Common myeloid progenitor, CD34-positive (primary cell): ENCODE measurements around the gene STYX.

Source experiments
- CTCF ChIA-PET: fragments of 350-600 bp; sonication (Branson Sonifier 250); formaldehyde crosslinking; loops from one replicate; lab custom pipeline; 2021; ENCODE audit warnings: antibody characterized with exemption; lab: Charles Lee
- POLR2A ChIA-PET: fragments of 350-600 bp; sonication (Branson Sonifier 250); formaldehyde crosslinking; loops from one replicate; lab custom pipeline; 2021; ENCODE audit warnings: antibody characterized with exemption; lab: Charles Lee
- DNase-seq, 3 donors: peaks; one replicate each; pipeline versions ENCODE4 v3.0.0 to v3.0.0-alpha.2; 2013
- H3K27ac ChIP-seq, 2 experiments: 1 replicate in 1 of 2; 2 replicates in 1 of 2; pipeline ENCODE4 v1.7.0; 2013; ENCODE audit warnings: inconsistent platforms in 2 of 2, low read length in 2 of 2, mild to moderate bottlenecking in 2 of 2, low read depth in 1 of 2, moderate library complexity in 1 of 2; ENCODE audit not compliant: severe bottlenecking in 2 of 2, insufficient read depth in 1 of 2, poor library complexity in 1 of 2
- H3K27me3 ChIP-seq, 5 experiments: replicated peaks in 2 of 5; 1 replicate in 3 of 5; 2 replicates in 2 of 5; pipeline versions ENCODE4 v1.6.1 to v1.7.0; 2013; ENCODE audit warnings: low read length in 4 of 5, mild to moderate bottlenecking in 2 of 5, moderate library complexity in 2 of 5, inconsistent platforms in 1 of 5; ENCODE audit not compliant: insufficient read depth in 5 of 5, control insufficient read depth in 4 of 5
- H3K36me3 ChIP-seq, 4 experiments: 1 replicate in 2 of 4; 2 replicates in 2 of 4; pipeline versions ENCODE4 v1.6.1 to v1.7.0; 2013; ENCODE audit warnings: low read length in 3 of 4, control low read depth in 1 of 4, mild to moderate bottlenecking in 1 of 4; ENCODE audit not compliant: control insufficient read depth in 4 of 4, insufficient read depth in 4 of 4
- H3K4me1 ChIP-seq, 4 experiments: 1 replicate in 3 of 4; 2 replicates in 1 of 4; pipeline versions ENCODE4 v1.6.1 to v1.7.1; 2013; ENCODE audit warnings: low read length in 3 of 4, mild to moderate bottlenecking in 3 of 4, control low read depth in 1 of 4, inconsistent platforms in 1 of 4, moderate library complexity in 1 of 4; ENCODE audit not compliant: control insufficient read depth in 4 of 4, insufficient read depth in 4 of 4; ENCODE audit errors: control extremely low read depth in 1 of 4
- H3K4me3 ChIP-seq, 7 experiments: 1 replicate in 4 of 7; 2 replicates in 3 of 7; pipeline versions ENCODE4 v1.5.1 to v1.7.0; 2013; ENCODE audit warnings: mild to moderate bottlenecking in 7 of 7, low read length in 6 of 7, moderate library complexity in 6 of 7, inconsistent platforms in 2 of 7, low read depth in 2 of 7, control low read depth in 1 of 7; ENCODE audit not compliant: insufficient read depth in 4 of 7, control insufficient read depth in 1 of 7; ENCODE audit errors: extremely low read depth in 1 of 7
- H3K9me3 ChIP-seq, 5 experiments: 1 replicate in 4 of 5; 2 replicates in 1 of 5; pipeline versions ENCODE4 v1.6.1 to v1.7.1; 2013; ENCODE audit warnings: low read length in 4 of 5, mild to moderate bottlenecking in 2 of 5, inconsistent platforms in 1 of 5, low read depth in 1 of 5, moderate library complexity in 1 of 5; ENCODE audit not compliant: control insufficient read depth in 4 of 5, insufficient read depth in 2 of 5; ENCODE audit errors: control extremely low read depth in 1 of 5
- WGBS: methylation state at CpG from one replicate; pipeline ENCODE4 v1.1.5; 2013; ENCODE audit not compliant: insufficient coverage; 5-methylcytosine and 5-hydroxymethylcytosine counted together

STYX gene

GRCh38 chr14:52793061-52793460 lies 63.1 kb downstream of the STYX start:
- WGBS = 89% methylated on average over 1 of the region's 2 CpGs
- ChIA-PET CTCF (no interaction called here), POLR2A (interaction anchor here (0.6 kb wide), 1 partner anchor 357 kb away, joined by 3 read pairs; no protein-coding TSS in a partner anchor)
- H3K27ac ChIP-seq = no peak overlapping the region
- H3K4me1 ChIP-seq = peaks cover 10 to 23% (median 17%) of the 10 kb centered on the region in 4 experiments
- no peaks in the 10 kb centered on the region for H3K36me3 ChIP-seq
- peak in 1 of 3 donors; percentile 15 for DNase-seq
- H3K4me3 ChIP-seq = no peak overlapping the region
- H3K9me3 ChIP-seq = peaks cover 0 to 4% (median 0%) of the 10 kb centered on the region in 5 experiments
- no peaks in the 10 kb centered on the region for H3K27me3 ChIP-seq

- Histone ChIP-seq H3K27me3 (no peaks in the 10 kb centered on the region), H3K4me3 (no peak overlapping the region), H3K9me3 (peaks cover 0 to 4% (median 0%) of the 10 kb centered on the region in 5 experiments), H3K4me1 (peaks cover 2 to 13% (median 7%) of the 10 kb centered on the region in 4 experiments), H3K36me3 (no peaks in the 10 kb centered on the region), H3K27ac (no peak overlapping the region)
- CTCF ChIA-PET = interaction anchor here (0.8 to 1.1 kb wide), 2 partner anchors 10 to 58 kb away, joined by 3 to 4 read pairs; no protein-coding TSS in a partner anchor
- POLR2A ChIA-PET = no interaction called here
- DNase-seq = peak in 1 of 3 donors; percentile 7
- WGBS = 79% methylated on average over 2 of the region's 3 CpGs
Measured at GRCh38 chr14:52797653-52798052, 67.7 kb downstream of the STYX start.

GRCh38 chr14:52798826-52799225 lies 68.9 kb downstream of the STYX start:
- H3K4me3 ChIP-seq = no peak overlapping the region
- DNase-seq = peak in 1 of 3 donors; percentile 14
- no peaks in the 10 kb centered on the region for H3K27me3 ChIP-seq
- H3K27ac ChIP-seq = no peak overlapping the region
- ChIA-PET POLR2A (no interaction called here), CTCF (no interaction called here)
- no peaks in the 10 kb centered on the region for H3K36me3 ChIP-seq
- peaks cover 0 to 4% (median 0%) of the 10 kb centered on the region in 5 experiments for H3K9me3 ChIP-seq
- H3K4me1 ChIP-seq = peaks cover 2 to 13% (median 7%) of the 10 kb centered on the region in 4 experiments
- 85% methylated on average over 11 of the region's 15 CpGs for WGBS

- WGBS = 66% methylated on average over 3 of the region's 5 CpGs
- Histone ChIP-seq H3K4me1 (peaks cover 2 to 13% (median 7%) of the 10 kb centered on the region in 4 experiments), H3K36me3 (no peaks in the 10 kb centered on the region), H3K27me3 (no peaks in the 10 kb centered on the region), H3K27ac (peak overlapping the region; percentile 82 to 88), H3K4me3 (peak overlapping the region in 1 of 7 experiments; percentile 12), H3K9me3 (peaks cover 0 to 4% (median 0%) of the 10 kb centered on the region in 5 experiments)
- POLR2A ChIA-PET = no interaction called here
- CTCF ChIA-PET = interaction anchor here (0.6 to 1.5 kb wide), 3 partner anchors 10 to 308 kb away, joined by 3 read pairs; partner anchors contain the start of gene GNPNAT1
- peak; percentile 82 to 98 (median 97) for DNase-seq
Measured at GRCh38 chr14:52801014-52801712, 71.2 kb downstream of the STYX start.

- no peak overlapping the region for H3K27ac ChIP-seq
- POLR2A ChIA-PET = no interaction called here
Measured at GRCh38 chr14:52802597-52802996, 72.6 kb downstream of the STYX start.

GRCh38 chr14:52806115-52806514 lies 76.1 kb downstream of the STYX start:
- Histone ChIP-seq H3K36me3 (no peaks in the 10 kb centered on the region), H3K4me3 (no peak overlapping the region), H3K27me3 (no peaks in the 10 kb centered on the region), H3K27ac (no peak overlapping the region), H3K4me1 (peaks cover 2 to 8% (median 3%) of the 10 kb centered on the region in 4 experiments), H3K9me3 (no peaks in the 10 kb centered on the region)
- no peak for DNase-seq
- CTCF ChIA-PET = interaction anchor here (1.0 to 1.2 kb wide), 2 partner anchors 155 to 253 kb away, joined by 3 read pairs; no protein-coding TSS in a partner anchor
- POLR2A ChIA-PET = no interaction called here
- WGBS = 100% methylated on average over 2 of the region's 4 CpGs

More at GRCh38 chr14:52802597-52802996, 72.6 kb downstream of the STYX start:
- CTCF ChIA-PET = no interaction called here
- H3K4me3 ChIP-seq = no peak overlapping the region
- peaks cover 2 to 13% (median 7%) of the 10 kb centered on the region in 4 experiments for H3K4me1 ChIP-seq
- 94% methylated on average over 2 of the region's 3 CpGs for WGBS
- no peak for DNase-seq
- H3K36me3 ChIP-seq = no peaks in the 10 kb centered on the region
- H3K27me3 ChIP-seq = no peaks in the 10 kb centered on the region
- H3K9me3 ChIP-seq = peaks cover 0 to 2% (median 0%) of the 10 kb centered on the region in 5 experiments

GRCh38 chr14:52808101-52808500 lies 78.1 kb downstream of the STYX start:
- CTCF ChIA-PET = no interaction called here
- Histone ChIP-seq H3K36me3 (no peaks in the 10 kb centered on the region), H3K9me3 (no peaks in the 10 kb centered on the region), H3K4me1 (no peaks in the 10 kb centered on the region), H3K27ac (no peak overlapping the region), H3K27me3 (no peaks in the 10 kb centered on the region), H3K4me3 (no peak overlapping the region)
- POLR2A ChIA-PET = interaction anchor here (0.6 kb wide), 1 partner anchor 120 kb away, joined by 4 read pairs; no protein-coding TSS in a partner anchor
- no CpG with 5 or more reads among the region's 1 CpG for WGBS
- no peak for DNase-seq
